Progenitor cell of endocrine pancreas (in vitro differentiated cells): ENCODE data around the gene FGD6. TPM values are rescaled to one million over a fixed set of nuclear protein-coding genes. Genes with fewer than 3 reads are reported as not detected.
A peak's percentile ranks its signal among the peaks of the same experiment; 100 is the strongest.
"Not testable (repeated sequence)": the region's sequence is repeated elsewhere in the genome, so short reads cannot be mapped to it uniquely, and the experiment has no call there.

Experiments
- DNase-seq: peaks from one replicate; pipeline ENCODE4 v3.0.0; 2021; ENCODE audit warnings: low spot score; ENCODE audit not compliant: unreplicated experiment
- H3K27ac Mint-ChIP-seq: 2 replicates; pipeline ENCODE4 v1.8.0; 2021; ENCODE audit warnings: mild to moderate bottlenecking, moderate library complexity, mixed read lengths
- H3K27me3 Mint-ChIP-seq: 2 replicates; pipeline ENCODE4 v1.8.0; 2021; ENCODE audit warnings: mixed read lengths
- H3K36me3 Mint-ChIP-seq: 2 replicates; pipeline ENCODE4 v1.8.0; 2022; ENCODE audit warnings: mixed read lengths; ENCODE audit not compliant: insufficient read depth
- H3K4me1 Mint-ChIP-seq: 2 replicates; pipeline ENCODE4 v1.8.0; 2021; ENCODE audit warnings: low read depth, mixed read lengths
- H3K4me3 Mint-ChIP-seq: 2 replicates; pipeline ENCODE4 v1.8.0; 2021; ENCODE audit warnings: low read depth, mild to moderate bottlenecking, moderate library complexity, mixed read lengths
- H3K9me3 Mint-ChIP-seq: 2 replicates; pipeline ENCODE4 v1.8.0; 2021; ENCODE audit warnings: low read depth, mixed read lengths
- total RNA-seq: library from RNA; stranded (reverse); gene quantifications from 2 replicates; pipeline ENCODE4 v1.2.1, GENCODE V29; 2021
- TF ChIP-seq, protein P1 (sequence below): fragments of 200-600 bp; sonication (generic); IDR thresholded peaks from one replicate; pipeline ENCODE4 v1.5.0; 2021; ENCODE audit warnings: antibody characterized with exemption, mild to moderate bottlenecking; ENCODE audit not compliant: unreplicated experiment

FGD6 gene
- total RNA-seq, 1 donor from 2014 or later: 68.2 TPM

DNA sequence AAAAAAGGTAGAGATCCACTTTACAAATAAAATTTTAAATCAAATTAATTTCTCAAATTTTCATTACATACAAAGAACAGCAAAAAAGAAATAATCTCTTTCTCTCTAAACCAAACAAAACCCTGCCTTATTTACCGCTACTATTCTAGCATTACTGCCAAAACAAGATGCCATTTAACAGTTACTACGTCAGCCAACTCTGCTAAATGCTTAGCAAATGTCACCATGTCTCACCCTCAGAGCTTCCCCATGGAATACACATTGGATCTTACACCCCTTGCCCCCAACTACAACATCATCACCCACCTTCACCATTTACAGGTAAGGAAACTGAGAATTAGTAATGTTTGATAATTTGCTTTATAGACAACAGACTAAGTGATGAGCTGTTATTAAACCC lies 120.9 kb downstream of the FGD6 start:
- H3K4me3 Mint-ChIP-seq: no peak overlapping the region

DNA sequence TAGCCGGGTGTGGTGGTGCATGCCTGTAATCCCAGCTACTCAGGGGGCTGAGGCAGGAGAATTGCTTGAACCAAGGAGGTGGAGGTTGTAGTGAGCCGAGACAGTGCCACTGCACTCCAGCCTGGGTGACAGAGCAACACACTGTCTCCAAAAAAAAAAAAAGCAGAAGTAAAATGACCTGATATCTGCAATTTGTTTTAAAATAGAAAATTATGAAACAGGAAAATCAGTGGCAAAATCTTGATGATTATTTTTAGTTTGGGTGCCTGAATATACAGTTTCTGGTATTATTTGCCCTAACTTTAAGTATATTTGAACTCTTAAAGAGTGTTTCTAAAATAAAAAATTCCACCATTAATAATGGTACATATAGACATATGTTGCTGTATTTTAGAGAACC lies 121.4 kb downstream of the FGD6 start:
- H3K9me3 Mint-ChIP-seq, H3K4me3 Mint-ChIP-seq, H3K27me3 Mint-ChIP-seq, DNase-seq, H3K27ac Mint-ChIP-seq: not testable (repeated sequence)
- H3K4me1 Mint-ChIP-seq: peaks cover 28% of the 10 kb centered on the region
- peaks cover 29% of the 10 kb centered on the region for H3K36me3 Mint-ChIP-seq

More for the DNA sequence above, 120.9 kb downstream of the FGD6 start:
- TF ChIP-seq, protein P1, sequence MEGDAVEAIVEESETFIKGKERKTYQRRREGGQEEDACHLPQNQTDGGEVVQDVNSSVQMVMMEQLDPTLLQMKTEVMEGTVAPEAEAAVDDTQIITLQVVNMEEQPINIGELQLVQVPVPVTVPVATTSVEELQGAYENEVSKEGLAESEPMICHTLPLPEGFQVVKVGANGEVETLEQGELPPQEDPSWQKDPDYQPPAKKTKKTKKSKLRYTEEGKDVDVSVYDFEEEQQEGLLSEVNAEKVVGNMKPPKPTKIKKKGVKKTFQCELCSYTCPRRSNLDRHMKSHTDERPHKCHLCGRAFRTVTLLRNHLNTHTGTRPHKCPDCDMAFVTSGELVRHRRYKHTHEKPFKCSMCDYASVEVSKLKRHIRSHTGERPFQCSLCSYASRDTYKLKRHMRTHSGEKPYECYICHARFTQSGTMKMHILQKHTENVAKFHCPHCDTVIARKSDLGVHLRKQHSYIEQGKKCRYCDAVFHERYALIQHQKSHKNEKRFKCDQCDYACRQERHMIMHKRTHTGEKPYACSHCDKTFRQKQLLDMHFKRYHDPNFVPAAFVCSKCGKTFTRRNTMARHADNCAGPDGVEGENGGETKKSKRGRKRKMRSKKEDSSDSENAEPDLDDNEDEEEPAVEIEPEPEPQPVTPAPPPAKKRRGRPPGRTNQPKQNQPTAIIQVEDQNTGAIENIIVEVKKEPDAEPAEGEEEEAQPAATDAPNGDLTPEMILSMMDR: no peak
- no peak for DNase-seq
- peaks cover 28% of the 10 kb centered on the region for H3K4me1 Mint-ChIP-seq
- H3K36me3 Mint-ChIP-seq: peaks cover 29% of the 10 kb centered on the region
- peak overlapping the region; percentile 17 for H3K27ac Mint-ChIP-seq
- no peaks in the 10 kb centered on the region for H3K27me3 Mint-ChIP-seq
- no peaks in the 10 kb centered on the region for H3K9me3 Mint-ChIP-seq

- DNase-seq: no peak
- no peak overlapping the region for H3K27ac Mint-ChIP-seq
- H3K4me3 Mint-ChIP-seq: no peak overlapping the region
- H3K4me1 Mint-ChIP-seq: peaks cover 10% of the 10 kb centered on the region
- TF ChIP-seq, protein P1: no peak
- H3K36me3 Mint-ChIP-seq: peaks cover 31% of the 10 kb centered on the region
- no peaks in the 10 kb centered on the region for H3K9me3 Mint-ChIP-seq
- H3K27me3 Mint-ChIP-seq: no peaks in the 10 kb centered on the region
These were observed 127.8 kb downstream of the FGD6 start for GRCh38 chr12:95089462-95089861.

DNA sequence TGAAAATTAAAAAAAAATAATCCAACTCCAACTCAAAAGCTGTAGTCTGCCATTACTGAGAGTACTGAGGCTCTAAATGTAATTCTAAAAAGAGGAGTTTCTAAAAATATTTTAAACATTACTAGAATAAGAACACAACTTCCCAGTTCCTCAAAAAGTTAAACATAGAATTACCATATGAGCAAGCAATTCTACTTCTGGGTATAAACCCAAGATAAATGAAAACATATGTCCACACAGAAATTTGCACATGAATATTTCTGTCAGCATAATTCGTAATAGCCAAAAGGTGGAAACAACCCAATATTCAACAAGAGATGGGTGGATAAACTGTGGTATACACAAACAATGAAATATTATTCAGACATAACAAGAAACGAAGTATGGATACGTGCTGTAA lies 128.9 kb downstream of the FGD6 start:
- Mint-ChIP-seq H3K4me1 (peaks cover 20% of the 10 kb centered on the region), H3K27me3 (no peaks in the 10 kb centered on the region), H3K36me3 (peaks cover 30% of the 10 kb centered on the region), H3K9me3 (no peaks in the 10 kb centered on the region), H3K27ac (peak overlapping the region; percentile 41), H3K4me3 (no peak overlapping the region)
- no peak for DNase-seq
- TF ChIP-seq, protein P1: no peak

GRCh38 chr12:95085612-95086011 lies 131.7 kb downstream of the FGD6 start:
- TF ChIP-seq, protein P1: no peak
- peak overlapping the region; percentile 14 for H3K27ac Mint-ChIP-seq
- no peaks in the 10 kb centered on the region for H3K9me3 Mint-ChIP-seq
- peaks cover 20% of the 10 kb centered on the region for H3K4me1 Mint-ChIP-seq
- H3K27me3 Mint-ChIP-seq: no peaks in the 10 kb centered on the region
- H3K4me3 Mint-ChIP-seq: no peak overlapping the region
- peaks cover 23% of the 10 kb centered on the region for H3K36me3 Mint-ChIP-seq
- no peak for DNase-seq

- Mint-ChIP-seq H3K36me3 (peaks cover 12% of the 10 kb centered on the region), H3K27me3 (no peaks in the 10 kb centered on the region), H3K9me3 (no peaks in the 10 kb centered on the region), H3K27ac (peak overlapping the region; percentile 81), H3K4me1 (peaks cover 20% of the 10 kb centered on the region), H3K4me3 (no peak overlapping the region)
- DNase-seq: no peak
- TF ChIP-seq, protein P1: no peak
These were observed 133.3 kb downstream of the FGD6 start for GRCh38 chr12:95083938-95084337.
